Limb (tissue), 2 donors: ENCODE data around the gene IFI27L1.

Experiments
- DNase-seq, 2 donors: peaks; one replicate each; pipeline ENCODE4 v3.0.0-alpha.2; 2016; ENCODE audit errors: extremely low spot score in 2 of 2

Gene IFI27L1

DNA sequence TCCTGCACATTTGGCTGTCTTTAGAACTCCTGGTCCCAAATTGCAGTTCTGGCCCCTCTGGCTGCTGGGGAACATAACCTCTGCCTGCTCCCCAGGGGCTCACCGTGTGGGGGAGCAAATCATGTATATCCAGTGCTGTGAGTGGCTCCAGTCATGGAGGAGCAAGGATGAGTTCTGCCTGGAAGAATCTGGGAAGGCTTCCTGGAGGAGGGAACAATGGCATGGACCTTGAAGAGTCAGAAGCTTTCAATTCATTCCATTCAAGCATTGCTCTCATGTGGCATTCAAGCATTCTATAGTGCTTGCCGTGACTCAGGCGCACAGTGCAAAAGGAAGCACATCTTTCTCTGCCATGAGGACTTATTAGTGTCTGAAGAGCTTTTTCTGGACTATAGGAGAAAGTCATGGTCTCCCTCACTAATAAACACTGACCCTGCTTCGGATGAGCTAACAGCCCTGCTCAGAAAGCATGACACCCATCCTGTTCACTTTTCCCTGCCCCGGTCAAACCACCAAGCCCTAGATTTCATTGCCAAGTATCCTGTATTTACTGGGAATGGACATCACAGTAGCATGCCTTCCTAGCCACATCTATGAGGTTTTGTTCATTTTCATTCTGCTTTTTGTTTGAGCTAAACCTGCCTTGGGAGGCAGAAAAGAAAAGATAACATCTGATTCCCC lies 32.9 kb downstream of the IFI27L1 start:
- DNase-seq, result peak in 1 of 2 donors; percentile 21

DNA sequence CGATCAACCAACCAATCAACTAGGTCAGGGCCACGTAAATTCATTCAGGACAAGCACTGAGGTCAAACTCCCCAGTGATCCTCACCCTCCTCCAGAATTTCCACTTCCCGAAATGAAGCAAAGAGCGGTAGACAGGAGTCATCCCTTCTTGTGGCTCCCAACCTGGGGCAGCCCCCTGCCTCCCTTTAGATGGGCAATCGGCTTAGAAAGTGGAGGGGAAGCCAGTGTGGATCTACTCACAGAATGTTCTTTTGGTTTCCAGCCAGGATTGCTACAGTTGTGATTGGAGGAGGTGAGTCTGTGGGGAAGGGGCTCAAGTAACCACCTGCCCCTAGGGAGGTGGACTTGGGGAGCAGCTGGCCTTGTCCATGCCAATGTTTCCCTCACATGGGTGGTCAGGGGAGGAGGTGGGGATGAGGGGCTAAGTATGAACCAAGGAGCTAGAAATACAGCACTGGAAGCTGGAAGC lies 33.5 kb downstream of the IFI27L1 start:
- DNase-seq, result peak in 1 of 2 donors; percentile 33

DNA sequence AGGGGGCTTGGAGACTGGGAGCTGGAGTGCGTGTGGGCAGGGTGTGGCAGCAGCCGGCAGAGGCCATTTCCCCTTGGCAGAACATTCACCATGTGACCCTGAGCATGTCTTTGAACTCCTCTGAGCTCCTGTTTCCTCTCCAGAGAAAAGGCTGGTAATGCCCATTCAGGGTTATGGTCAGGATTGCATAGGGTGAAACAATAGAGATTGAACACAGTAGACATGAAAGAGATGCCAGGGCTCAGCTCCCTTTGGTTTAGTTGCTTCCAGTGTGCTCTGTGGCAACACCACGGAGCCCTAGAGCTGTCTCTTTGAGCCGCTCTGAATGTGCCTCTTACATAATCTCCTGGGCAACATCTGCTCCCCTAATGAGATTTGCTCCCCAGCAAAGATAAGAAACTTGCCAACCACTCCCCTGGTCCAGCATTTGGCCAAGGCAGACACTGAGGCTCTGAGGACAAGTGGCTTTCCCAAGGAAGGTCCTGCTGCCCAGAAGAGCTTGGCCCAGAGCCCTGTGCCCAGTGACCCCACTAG lies 34.0 kb downstream of the IFI27L1 start:
- DNase-seq, result peak in 1 of 2 donors; percentile 23

DNA sequence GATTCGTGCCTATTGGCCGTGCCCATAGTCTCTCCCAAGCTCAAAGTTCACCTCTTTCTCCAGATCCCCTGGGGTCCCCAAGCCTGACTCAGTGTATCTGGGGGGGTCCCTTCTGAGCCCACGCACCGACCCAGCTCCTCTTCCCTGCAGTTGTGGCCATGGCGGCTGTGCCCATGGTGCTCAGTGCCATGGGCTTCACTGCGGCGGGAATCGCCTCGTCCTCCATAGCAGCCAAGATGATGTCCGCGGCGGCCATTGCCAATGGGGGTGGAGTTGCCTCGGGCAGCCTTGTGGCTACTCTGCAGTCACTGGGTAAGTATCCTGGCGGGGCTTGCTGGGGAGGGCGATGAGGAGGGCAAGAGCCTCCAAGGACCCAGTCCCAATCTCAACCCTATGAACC lies 34.5 kb downstream of the IFI27L1 start:
- DNase-seq, result peak in 1 of 2 donors; percentile 12

DNA sequence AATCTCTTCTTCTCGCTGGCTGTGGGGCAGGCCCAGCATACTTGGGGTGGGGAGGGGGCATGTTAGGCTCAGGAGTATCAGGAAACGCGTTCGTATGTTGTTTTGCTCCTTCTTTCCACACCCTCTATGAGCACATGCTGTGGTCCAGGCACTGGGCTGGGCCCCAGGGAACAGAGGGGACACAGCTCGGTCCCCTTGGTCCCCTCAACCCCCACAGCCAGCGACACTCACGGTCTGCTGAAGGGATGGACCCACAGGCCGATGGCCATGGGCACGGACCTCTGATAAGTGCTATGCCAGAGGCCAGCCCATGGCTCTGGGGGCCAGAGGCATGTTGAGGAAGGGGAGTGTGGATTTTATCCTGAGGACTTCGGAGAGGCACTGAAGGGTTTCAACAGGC lies 35.6 kb downstream of the IFI27L1 start:
- DNase-seq, result no peak

DNA sequence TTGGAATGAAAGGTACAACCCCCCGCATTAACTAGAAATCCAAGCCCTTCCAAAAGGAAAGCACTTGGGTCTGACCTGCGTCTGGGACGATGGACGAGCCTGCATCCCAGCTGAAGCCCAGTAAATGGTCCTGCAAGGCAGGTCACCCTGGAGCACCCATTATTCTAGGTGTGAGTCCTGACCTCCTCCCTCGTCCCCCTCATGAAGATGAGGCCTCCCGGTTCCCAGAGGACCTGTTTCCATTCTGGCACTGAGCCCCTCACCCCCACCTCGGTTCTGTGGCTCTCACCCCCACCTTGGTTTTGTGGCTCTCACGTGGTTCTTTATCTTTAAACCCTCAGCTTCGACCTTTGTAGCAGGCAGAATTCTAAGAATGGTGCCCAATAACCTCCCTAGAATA lies 36.7 kb downstream of the IFI27L1 start:
- no peak for DNase-seq

DNA sequence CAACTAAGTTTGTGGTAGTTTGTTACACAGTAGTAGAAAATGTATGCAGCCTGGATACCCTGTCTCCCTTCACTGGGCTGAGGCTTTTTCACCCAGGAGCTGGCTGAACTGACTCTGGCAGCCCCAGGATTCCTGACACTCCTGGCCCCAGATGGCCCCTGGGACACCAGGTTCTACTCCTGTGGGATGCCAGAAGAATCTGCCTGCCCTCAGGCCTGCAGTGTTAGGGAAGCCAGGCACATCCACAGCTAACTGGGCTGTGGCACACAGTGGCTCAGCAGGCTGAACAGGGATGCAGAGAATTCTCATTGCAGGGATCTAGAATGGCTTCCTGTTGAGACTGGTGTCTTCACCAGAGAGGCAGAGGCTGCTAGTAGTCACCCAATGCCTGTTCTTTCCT lies 38.0 kb downstream of the IFI27L1 start:
- DNase-seq, result no peak

DNA sequence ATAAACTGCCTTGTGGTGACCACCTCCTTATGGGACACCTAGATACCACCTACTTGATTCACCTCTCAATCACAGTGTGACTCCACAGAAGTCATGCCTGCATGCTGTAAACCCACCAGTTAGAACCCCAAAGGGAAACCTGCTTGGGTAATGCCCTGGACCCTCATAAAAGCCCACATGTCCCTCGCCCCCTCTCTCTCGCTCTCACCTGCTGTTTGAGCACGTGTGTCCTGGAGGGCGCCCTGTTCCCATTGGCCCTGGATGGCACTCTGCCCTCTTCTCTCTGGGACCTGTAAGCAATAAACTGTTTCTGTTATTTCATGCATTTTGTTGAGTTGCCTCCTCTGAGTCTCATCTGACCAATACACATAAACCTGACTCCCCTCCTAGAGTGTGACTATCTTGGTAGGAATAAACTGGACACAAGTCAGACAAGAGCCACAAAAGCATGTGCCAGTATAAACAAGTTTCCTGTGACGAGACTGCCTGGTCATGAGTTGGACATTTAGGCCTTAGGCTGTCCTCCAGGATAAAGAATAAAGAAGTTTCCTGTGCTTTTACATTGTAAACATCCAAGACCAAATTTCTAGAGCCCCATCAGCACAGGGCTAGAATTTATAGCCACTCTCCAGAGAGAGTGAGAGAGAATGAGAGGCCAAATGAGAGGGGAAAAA lies 39.7 kb downstream of the IFI27L1 start:
- peak in 1 of 2 donors; percentile 12 for DNase-seq

DNA sequence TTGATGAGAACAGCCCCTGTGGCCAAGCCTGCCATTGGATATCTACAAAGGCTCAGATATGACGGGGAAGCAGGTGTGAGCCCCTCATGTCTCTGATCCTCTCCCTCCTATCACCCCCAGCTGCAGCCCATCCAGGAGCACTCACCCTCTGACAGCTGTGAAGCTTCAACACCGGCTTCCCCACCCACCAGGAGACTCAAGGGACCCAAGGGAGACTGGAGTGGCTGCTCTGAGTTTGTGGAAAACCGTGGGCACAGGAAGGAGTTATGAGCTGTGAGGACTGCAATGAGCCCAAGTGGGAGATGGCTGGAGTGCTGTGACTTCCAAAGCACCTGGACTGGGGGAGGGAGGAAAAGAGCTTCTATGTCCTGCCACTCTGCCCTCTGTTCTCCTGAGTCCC lies 40.4 kb downstream of the IFI27L1 start:
- DNase-seq, result peak in 1 of 2 donors; percentile 20

DNA sequence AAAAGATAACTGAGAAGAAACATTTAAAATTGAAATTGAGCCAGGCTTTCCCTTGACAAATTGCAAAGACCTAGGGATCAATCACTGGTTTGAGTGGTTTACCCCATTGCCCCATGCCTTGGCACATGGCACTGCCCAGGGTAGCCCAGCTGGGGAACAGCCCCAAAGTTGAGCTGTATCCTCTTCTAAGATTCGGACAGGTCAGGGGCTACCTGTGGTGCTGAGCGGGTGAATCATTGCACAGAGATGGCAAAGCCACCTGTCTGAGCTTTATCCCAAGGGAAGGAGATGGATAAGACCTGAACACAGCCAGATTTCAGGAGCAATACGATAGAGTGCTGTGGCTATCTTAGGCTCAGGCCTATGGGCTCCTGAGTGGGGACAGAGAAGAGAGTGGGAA lies 41.3 kb downstream of the IFI27L1 start:
- DNase-seq, result no peak

DNA sequence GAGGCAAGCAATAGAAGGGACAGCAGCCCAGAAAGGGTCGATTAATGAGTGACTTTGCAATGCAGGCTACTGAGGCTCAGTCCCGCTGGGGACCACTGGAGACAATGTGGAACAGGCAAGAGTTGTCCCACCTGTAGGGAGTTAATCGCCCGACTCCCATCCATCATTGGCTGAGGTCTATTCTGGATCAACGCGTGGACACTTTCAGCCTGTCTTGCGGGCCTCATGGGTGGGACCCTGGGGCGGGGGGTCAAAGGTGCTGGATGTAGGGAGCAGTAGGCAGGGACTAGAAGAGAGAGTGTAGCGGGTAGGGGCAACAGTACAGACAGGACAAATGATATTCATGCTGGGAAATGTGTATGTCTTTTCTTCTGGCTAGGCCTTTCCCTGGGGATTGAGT lies 42.2 kb downstream of the IFI27L1 start:
- peak in 1 of 2 donors; percentile 11 for DNase-seq

DNA sequence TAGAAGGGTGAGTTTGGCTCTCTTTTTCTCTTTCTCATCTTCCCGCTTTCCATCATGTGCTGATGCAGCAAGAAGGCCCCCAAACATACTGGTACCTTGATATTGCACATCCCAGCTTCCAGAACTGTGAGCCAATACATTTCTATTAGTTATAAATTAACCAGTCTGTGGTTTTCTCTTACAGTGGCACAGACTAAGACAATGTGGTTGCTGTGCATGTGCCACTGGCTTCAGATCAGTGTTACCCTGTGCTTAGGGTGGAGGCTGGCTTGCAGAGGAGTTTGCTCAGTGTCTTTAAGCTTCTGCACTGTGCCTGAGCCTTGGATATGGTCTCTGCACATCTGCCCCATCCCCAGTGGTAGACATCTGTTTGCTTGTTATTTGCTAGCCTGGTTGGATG lies 42.8 kb downstream of the IFI27L1 start:
- DNase-seq, result no peak

DNA sequence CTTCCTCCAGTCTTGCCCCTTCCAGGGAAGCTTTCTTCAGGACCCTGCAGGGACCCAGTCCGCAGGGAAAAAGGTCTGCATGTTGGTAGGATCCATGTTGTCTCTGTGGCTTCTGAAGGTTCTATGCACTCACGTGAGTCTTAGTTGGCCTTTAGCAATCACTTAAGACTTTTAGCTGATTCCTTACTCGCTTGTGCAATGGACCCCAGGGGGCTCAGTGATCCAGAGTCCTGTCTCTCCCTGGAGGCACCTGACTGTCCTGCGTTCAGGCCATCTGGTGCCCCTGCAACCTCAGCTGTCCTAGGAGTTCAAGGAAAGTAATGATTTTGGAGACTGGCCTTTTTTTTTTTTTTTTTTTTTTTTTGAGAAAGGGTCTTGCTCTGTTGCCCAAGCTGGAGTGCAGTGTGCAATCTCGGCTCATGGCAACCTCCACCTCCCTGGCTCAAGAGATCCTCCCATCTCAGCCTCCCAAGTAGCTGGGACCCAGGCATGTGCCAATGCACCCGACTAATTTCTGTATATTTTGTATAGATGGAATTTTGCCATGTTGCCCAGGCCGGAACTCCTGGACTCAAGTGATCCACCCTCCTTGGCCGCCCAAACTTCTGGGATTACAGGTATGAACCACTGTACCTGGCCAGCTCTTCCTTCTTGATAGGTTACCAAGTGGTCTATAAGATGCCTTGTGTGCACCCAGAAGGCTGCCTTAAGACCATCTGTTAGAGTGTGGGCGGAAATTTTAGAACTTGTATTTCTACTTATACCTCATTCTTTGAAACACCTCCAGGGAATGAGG lies 43.7 kb downstream of the IFI27L1 start:
- peak in 1 of 2 donors; percentile 12 for DNase-seq

DNA sequence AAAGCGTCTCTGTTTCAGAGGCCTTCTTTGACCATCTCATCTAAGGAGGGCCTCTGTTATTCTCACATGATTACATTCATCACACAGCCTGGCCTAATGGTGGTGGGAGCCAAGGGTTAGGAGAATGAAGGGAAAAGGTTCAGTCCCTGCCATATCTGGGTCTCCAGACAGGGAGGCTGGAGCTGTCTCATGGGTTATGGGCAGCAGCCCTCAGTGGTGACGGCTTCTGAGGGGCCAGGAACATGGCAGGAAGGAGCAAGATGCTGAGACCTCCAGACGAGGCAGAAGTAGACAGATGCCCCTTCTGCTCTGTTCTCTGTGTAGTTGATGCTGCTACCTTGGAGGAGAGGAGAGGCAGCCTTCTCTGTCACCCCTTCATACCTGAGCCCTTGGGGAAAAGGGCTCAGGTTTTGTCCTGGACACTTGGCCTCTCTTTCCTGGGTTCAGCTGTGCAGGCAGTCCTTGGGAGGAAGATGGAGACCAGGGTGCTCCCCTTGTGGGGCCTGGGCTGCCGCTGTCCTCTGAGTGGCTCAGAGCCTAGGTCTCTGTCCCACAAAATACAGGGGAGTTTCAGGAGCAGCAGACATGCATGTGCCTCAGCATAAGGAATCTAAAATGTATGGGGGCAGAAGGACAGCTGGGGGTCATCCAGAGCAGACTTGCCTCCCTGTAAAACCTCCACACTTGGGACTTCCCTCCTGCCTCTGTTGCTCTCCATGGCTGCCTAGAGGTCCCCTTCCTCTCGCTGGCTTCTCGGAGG lies 44.7 kb downstream of the IFI27L1 start:
- peak in 1 of 2 donors; percentile 14 for DNase-seq

DNA sequence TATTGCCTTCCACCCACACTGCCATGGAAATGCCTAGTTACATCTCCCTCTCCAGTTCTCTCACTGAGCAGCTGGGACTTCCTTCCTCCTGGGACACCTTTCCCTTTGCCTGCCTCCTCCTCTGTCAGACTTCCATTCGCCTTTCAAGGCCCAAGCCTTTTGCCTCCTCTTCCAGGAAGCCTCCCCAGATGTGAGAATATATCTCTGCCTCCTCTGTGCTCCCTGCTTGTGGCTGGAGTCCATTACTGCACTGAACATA lies 45.2 kb downstream of the IFI27L1 start:
- DNase-seq, result peak in 1 of 2 donors; percentile 13

DNA sequence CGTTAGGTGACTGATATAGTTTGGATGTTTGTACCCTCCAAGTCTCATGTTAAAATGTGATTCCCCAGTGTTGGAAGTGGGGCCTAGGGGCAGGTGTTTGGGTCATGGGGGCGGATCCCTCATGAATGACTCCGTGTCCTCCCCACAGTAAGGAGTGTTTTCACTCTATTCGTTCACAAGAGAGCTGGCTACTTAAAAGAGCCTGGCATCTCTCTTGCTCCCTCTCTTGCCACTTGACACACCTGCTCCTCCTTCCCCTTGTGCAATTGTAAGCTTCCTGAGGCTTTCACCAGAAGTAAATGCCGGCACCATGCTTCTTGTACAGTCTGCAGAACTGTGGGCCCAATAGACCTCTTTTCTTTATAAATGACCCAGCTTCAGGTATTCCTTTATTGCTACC lies 45.7 kb downstream of the IFI27L1 start:
- DNase-seq, result no peak

DNA sequence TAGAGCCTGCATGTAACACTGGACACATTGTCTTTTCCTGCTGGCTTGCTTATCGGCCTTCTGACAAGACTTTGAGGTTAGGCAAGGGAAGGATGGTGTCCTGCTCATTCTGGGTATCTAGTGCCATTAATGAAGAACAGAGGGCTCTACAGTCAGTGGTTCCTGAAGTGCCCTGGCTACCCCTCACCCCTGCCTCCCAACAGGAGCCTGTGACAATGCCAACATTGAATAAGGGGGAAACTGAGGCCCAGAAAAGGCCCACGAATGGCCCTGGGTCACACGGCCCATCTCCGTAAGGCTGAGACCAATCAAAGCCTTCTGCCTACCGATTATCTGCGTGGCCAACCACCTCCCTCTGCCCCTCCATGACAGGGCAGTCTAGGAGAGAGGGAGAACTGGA lies 46.2 kb downstream of the IFI27L1 start:
- no peak for DNase-seq

DNA sequence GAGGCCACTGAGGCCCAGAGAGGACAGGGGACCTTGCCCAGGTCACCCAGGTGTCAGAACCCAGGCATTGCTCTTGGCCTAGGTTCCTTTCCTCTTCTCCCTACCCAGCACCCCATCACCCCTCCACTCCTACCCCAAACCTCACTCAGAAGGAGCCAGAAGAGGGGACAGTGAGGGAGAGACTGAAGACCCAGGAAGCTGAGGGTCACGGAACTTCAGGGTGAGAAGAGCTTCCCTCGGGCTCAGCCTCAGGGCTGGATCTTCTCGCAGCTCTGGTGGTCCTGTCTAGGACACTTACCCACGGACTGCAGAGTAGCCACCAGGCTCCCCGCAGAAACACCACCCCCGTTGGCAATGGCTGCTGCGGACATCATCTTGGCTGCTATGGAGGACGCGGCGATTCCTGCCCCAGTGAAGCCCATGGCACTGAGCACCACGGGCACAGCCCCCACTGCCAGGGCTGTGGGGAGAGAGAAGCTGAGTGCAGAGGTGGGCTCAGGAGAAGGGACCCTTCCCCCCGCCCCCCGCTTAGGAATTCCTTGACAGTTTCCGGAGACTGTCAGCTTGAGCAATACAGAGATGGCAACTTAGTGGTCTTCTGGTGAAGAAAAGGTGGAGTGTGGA lies 47.2 kb downstream of the IFI27L1 start:
- no peak for DNase-seq

DNA sequence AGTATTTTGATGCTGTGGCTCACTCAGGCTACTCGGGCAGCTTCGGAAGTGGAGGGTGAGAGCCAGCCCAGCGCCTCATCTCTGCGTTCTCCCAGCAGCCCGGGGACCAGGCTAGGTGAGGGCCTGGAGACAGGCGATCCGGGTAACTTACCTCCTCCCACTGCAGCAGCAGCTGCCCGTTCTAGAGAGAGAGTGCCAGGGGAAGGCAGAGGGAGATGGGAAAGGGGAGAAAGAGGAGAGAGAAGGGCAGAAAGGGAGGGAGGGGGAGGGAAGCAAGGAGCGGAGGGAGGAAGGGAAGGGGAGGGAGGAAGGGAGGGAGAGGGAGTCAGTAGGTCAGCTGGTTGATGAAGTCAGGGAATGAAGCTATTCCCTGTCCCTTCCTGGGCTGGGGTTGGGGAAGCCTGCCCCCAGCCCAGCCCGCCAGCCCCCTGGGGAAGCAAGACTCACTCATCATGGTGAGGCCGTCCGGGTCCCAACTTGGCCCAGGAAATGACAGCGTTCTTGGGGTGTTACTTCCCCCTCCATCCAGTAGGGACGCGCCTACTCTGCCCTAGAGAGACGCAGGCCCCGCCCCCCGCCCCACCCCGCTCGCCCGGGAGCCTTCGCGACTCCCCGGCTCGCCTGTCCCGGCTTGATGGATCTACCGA lies 48.1 kb downstream of the IFI27L1 start, which contains the start of gene IFI27L2:
TSS of gene IFI27L2 (minus strand) at position 494 of the 647 bp plus-strand sequence. CDS start at position 454, 40 bp downstream.
- DNase-seq, result peak; percentile 69 to 88

DNA sequence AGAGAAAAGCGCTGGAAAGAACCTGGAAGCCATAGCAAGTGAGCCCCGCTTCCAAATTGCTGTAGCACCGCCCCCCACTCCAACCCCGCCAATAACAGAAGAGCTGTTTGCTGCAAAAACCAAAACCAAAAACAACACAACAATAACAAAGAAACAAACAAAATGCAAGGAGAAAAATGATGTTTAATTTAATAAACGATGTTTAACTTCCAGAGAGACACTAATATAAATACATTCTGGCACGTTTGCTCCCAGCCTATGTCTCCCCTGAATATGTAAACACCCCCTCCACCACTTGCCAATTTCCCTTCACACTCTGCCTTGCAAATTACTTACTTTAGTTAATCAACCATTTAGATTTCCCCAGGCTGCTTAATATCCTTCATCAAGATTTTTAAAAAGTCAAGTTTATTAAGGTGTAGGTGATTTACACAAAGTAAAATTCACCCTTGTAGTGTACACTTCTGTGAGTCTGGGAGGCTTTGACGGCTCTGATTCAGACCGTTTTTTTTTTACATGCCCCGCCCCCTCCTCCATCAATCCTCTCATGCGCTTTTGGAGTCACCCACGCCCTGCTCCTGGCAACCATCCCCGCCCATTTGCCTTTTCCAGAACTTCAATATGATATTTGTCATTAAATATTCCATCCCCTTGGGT lies 48.8 kb downstream of the IFI27L1 start:
- no peak for DNase-seq
